ENCODE measurements around the gene TRIM40.

DNA sequence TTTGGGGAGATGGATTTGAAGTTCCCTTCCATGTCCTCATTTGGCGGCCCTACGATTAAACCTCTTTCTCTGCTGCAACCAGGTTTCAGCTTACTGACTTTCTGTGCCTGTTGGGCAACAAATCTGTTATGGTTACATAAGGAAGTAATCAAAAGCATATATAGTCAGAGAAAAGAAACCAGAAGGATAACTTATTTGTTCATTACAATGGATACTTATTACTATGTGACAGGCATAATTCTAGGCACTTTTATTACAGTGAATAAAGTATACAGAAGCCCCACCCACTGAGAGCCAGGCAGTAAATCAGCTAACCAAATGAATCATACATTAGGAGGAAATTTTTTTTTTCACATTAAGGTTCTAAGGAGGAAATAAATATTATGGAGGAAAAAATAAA lies 13.4 kb upstream of the TRIM40 start:
- TF ChIP-seq, protein P1, sequence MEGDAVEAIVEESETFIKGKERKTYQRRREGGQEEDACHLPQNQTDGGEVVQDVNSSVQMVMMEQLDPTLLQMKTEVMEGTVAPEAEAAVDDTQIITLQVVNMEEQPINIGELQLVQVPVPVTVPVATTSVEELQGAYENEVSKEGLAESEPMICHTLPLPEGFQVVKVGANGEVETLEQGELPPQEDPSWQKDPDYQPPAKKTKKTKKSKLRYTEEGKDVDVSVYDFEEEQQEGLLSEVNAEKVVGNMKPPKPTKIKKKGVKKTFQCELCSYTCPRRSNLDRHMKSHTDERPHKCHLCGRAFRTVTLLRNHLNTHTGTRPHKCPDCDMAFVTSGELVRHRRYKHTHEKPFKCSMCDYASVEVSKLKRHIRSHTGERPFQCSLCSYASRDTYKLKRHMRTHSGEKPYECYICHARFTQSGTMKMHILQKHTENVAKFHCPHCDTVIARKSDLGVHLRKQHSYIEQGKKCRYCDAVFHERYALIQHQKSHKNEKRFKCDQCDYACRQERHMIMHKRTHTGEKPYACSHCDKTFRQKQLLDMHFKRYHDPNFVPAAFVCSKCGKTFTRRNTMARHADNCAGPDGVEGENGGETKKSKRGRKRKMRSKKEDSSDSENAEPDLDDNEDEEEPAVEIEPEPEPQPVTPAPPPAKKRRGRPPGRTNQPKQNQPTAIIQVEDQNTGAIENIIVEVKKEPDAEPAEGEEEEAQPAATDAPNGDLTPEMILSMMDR (IDR thresholded peaks at IDR 0.05 in 4 of 5, conservative IDR thresholded peaks at IDR 0.05 in 1 of 5): no peak
- no peak for TF ChIP-seq POLR2A (IDR thresholded peaks at IDR 0.05)
